NCI-H345 (cell line): ENCODE measurements around the gene EGF.
"Not testable (repeated sequence)": the region's sequence is repeated elsewhere in the genome, so short reads cannot be mapped to it uniquely, and the experiment has no call there.

Experiments
- DNase-seq: peaks from one replicate; lab custom pipeline; 2025; lab: John Stamatoyannopoulos, UW

The EGF gene

DNA sequence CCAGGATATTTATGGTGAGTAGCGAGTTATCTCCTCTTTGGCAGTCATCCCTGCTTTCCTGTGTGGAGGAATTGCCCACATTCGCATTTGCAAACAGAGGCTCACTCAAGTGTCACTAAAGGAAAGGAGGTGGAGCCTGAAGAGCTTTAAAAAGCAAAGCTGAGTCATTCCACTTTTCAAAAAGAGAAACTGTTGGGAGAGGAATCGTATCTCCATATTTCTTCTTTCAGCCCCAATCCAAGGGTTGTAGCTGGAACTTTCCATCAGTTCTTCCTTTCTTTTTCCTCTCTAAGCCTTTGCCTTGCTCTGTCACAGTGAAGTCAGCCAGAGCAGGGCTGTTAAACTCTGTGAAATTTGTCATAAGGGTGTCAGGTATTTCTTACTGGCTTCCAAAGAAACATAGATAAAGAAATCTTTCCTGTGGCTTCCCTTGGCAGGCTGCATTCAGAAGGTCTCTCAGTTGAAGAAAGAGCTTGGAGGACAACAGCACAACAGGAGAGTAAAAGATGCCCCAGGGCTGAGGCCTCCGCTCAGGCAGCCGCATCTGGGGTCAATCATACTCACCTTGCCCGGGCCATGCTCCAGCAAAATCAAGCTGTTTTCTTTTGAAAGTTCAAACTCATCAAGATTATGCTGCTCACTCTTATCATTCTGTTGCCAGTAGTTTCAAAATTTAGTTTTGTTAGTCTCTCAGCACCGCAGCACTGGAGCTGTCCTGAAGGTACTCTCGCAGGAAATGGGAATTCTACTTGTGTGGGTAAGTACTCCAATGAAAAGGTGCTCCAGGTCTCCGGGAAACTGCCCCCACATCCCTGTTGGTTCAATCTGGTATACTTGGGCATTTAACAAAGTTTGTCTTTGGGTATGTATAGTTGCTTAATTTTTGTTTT, at the start of gene EGF:
Gene EGF (plus strand): TSS at position 178 of the 890 bp plus-strand sequence. CDS start 453 bp downstream, at position 631.
- DNase-seq, result no peak

GRCh38 chr4:109864134-109864533, 48.5 kb upstream of the EGF start:
- no peak for DNase-seq

- no peak for DNase-seq
Observed at GRCh38 chr4:109870061-109870460, 42.6 kb upstream of the EGF start.

DNA sequence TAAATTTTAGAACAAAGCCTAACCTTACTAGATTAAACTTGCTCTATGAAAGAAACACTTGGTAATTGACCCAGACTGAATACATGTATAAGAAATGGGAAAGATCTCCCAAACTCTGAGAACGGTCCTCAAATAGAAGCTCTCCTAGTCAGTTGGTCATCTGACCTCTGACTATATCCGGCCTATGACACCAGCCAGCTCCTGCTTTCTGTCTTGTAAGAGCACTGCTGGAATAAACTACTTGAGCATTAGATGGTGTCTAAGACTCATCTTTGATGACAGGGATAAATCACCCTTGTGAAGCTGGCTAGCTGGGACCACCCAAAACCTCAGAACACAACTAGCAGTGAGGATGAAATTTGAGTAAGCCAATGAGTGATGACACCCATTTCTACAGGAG, 40.6 kb upstream of the EGF start:
- DNase-seq, result no peak

DNA sequence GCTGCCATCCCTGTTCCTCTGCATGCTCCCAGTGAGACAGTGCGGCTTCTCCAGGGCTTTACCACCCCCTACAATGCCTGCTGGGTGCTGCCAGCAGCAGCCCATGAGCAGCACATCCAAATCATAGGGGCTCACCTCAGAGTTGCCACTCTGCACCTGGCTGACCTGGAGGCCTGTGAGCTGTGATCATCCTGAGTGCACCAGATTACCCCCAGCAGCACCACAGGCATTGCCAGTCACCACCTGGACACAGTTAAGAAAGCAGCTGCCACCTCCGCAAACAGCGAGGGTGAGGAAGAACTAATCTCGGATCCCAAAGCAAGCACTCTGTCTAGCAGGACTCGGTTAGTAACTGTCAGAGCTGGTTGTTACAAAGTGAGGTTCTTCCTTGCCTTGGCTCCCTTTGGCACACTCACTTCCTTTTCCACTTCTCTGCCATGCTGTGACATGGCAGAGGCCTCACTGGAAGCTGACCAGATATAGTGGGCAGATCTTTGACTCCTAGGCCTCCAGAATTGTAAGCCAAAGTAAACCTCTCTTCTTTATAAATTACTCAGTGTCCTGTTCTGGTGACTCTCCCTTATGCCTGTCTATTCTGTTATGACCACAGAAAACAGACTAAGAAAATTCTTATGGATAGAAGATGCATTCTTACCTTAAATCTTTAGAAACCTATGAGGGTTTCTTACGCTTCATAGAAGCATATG, 39.6 kb upstream of the EGF start:
- no peak for DNase-seq

DNA sequence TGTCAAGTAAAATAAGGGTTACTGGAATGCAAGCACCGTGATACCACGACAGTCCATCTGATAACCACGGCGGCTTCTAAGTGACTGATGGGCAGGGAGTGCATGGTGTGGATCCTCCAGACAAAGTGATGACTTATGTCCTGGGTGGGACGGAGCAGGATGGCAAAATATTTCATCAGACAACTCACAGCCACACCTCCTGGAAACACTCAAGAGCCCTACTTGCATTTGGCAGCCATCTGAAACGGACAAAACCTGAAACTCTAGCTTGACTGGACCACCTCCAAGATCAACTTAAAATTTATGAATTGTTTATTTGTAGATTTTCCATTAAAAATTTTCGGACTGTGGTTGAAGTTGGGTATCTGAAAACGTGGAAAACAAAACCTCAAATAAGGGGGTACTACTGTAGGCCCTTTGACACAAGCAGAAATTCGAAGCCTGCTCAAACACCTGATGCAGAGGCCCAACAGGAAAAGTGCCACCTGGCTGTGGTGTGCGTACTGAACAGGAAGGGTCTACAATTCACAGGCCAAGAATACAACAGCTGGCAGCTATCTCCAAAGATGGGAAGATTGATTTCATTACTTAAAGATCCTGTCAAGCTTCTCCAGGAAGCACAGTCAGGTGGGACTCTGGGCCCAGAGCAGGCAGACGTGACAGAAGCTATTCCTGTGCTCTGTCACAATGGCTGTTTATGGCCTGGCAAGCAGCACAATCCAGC, 38.7 kb upstream of the EGF start:
- DNase-seq, result no peak

- DNase-seq, result no peak
Observed at GRCh38 chr4:109875106-109875505, 37.6 kb upstream of the EGF start.

DNA sequence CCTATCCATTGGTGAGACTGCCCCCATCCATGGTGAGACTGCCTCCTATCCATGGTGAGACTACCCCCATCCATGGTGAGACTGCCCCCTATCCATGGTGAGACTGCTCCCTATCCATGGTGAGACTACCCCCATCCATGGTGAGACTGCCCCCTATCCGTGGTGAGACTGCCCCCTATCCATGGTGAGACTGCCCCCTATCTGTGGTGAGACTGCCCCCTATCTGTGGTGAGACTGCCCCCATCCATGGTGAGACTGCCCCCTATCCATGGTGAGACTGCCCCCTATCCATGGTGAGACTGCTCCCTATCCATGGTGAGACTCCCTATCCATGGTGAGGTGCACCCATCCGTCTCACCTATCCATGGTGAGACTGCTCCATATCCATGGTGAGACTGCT, 37.1 kb upstream of the EGF start:
- not testable (repeated sequence) for DNase-seq

- no peak for DNase-seq
Observed at GRCh38 chr4:109876634-109877265, 35.9 kb upstream of the EGF start.

DNA sequence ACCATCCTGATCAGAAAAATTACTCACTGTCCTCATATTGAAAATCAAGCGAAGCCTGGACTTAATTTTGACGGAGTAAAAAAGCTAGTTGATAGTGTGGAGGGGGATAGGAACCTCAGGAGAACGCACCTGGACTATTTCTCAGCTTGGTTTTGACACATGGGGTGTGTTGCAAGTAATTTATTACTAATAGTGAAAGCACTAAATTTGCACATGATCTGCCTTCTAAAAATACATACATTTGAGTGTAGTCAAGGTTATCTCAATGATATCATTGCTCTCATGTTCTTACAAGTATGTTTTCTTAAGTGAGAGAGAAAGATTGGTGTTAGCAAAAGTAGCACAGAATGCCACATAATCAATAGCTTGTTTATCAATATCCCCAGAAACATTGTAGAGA, 35.3 kb upstream of the EGF start:
- no peak for DNase-seq

DNA sequence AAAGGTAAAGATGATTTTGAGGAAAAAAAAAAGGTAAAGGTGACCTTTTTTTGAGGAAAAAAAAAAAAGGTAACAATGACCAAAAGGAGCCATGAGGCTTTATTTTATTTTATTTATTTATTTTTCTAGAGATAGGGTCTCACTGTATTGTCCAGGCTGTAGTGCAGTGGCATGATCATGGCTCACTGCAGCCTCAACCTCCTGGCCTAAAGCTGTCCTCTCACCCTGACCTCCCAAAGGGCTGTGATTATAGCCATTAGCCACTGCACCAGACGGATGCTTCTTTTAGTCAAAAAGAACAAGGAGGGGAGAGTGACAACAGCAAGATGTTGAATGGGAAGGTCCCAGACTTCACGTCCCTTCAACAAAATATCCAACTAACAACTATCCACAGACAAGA, 34.3 kb upstream of the EGF start:
- no peak for DNase-seq

- DNase-seq, result no peak
Observed at GRCh38 chr4:109879081-109879480, 33.6 kb upstream of the EGF start.

DNA sequence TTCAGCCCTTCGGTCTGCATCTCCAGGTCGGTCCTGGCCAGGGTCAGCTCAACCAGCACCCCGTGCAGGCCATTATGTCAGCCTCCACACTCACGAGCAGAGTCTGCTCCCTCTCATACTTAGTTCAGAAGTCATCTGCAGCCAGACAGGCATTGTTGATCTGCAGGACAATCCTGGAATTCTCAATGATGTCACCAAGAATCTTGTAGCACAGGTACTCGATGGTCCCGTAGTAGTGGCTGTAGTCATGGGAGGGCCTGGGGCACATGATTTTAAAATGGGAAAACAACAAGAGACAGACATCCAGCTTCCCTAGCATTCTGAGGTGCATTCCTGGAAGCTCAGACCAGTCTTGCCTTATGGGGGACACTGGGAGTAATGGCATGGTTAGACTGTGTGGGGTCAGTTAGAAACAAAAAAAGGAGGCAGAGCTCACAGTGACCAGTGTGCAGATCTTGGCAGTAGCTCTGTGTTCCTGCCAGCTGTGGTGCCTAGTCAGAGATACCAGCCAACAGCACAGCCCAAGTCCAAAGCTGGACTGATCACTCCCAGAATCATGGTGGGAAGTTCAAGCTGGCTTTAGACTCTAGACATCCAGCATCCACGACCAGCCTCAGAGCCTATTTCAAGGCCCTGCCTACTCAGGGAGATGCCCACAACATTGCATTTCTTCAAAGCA, 32.9 kb upstream of the EGF start:
- DNase-seq, result no peak

DNA sequence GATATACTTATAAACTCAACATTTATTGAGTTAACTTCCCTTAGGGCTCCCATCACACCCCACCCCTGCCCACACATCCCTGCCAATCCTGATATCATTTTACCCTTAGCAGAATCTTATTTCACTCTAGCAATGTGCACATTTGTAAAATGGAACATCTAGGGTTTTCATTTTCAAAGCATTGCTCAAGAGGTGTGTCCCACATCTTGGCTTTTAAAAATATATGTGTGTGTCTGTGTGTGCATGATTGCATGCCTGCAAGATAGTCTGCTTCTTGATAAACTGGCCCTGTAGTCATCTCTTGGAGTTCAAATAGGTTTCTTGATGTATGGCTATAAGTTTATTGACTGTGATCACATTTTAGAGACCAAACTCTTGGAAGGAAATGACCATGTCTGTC, 26.4 kb upstream of the EGF start:
- DNase-seq, result no peak

DNA sequence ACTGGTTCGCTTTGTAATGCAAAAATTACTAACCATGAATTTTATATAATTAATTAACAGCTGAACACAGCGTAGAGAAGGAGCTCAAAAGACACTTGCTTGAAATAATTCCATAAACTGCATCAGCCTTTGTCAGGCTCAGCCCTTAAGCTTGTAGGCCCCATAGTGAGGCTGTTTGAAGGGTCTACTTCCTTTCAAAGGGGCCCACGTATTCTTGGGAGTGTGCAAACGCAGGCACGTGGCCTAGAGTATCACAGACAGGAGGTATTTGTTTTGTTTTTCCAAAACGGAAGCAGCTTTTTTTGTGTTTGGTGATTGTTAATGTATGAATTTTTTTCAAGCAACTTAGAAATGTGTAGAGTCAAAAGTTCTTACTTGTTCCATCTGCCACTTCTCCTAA, 25.6 kb upstream of the EGF start:
- DNase-seq, result no peak

- DNase-seq, result no peak
Observed at GRCh38 chr4:109890076-109890475, 22.6 kb upstream of the EGF start.

- no peak for DNase-seq
Observed at GRCh38 chr4:109902559-109903251, 10.0 kb upstream of the EGF start.

GRCh38 chr4:109908731-109909130, 4.0 kb upstream of the EGF start:
- no peak for DNase-seq

GRCh38 chr4:109910256-109910655, 2.4 kb upstream of the EGF start:
- DNase-seq, result no peak

GRCh38 chr4:109913596-109914241, 1.0 kb downstream of the EGF start:
- no peak for DNase-seq

- DNase-seq, result no peak
Observed at GRCh38 chr4:109914322-109914721, 1.6 kb downstream of the EGF start.
